Naive B cell (primary cell): ENCODE data around the gene ZNF80. TPM values are rescaled to one million over a fixed set of nuclear protein-coding genes. Genes with fewer than 3 reads are reported as not detected.

Experiments used
- polyA plus RNA-seq, 6 donors: library from polyadenylated mRNA; unstranded; fragments of 300-500 nt; fragmentation: Illumina TruSeq; gene quantifications; one replicate each; pipeline ENCODE4 v1.2.3, GENCODE V29; 2021; ENCODE audit warnings: low read depth in 6 of 6

The ZNF80 gene
- polyA plus RNA-seq, 6 donors from 2014 or later = 0.27 TPM; not detected in 5

Other genes with a start within 250 kb of the ZNF80 start
- gene CCDC191, start 181.1 kb downstream of the ZNF80 start, polyA plus RNA-seq = 10 to 100 TPM in 5 of 6 donors, 1 to 10 TPM in 1; 5.9 to 23.8 (median 14.9) TPM
- gene QTRT2, start 180.8 kb downstream of the ZNF80 start, polyA plus RNA-seq = 10 to 100 TPM; 24.8 to 32.7 (median 31.0) TPM
- not detected for gene DRD3, start 58.5 kb downstream of the ZNF80 start, polyA plus RNA-seq
- gene TIGIT, start 56.5 kb upstream of the ZNF80 start, polyA plus RNA-seq = 1 to 10 TPM in 3 of 6 donors, under 1 TPM in 3; 0.49 to 2.1 (median 0.92) TPM